K562 (cell line): Measurements from ENCODE around the gene RGS19. TPM values are rescaled to one million over a fixed set of nuclear protein-coding genes. Genes with fewer than 3 reads are reported as not detected.

Source experiments
- ATAC-seq: fragments of 200-7000 bp; cut with Tn5 transposase; 3 replicates; pipeline ENCODE4 v1.9.1; 2020; ENCODE audit warnings: moderate library complexity
- BruUV-seq: library from RNA; stranded (reverse); fragments of 400-500 nt; replicated peaks from 2 replicates; lab custom pipeline; 2021; lab: Mats Ljungman, UMichigan
- CTCF ChIA-PET: fragments of 300-600 bp; formaldehyde crosslinking; extraction: SDS; loops from one replicate; lab custom pipeline; 2021; ENCODE audit warnings: low intra/inter-chr PET ratio; lab: Yijun Ruan, JAX
- POLR2A ChIA-PET: fragments of 300-600, 350-650 bp; sonication (Branson Sonifier 250); formaldehyde crosslinking; extraction: SDS; loops from one replicate; lab custom pipeline; 2021; ENCODE audit warnings: antibody characterized with exemption, inconsistent platforms; lab: Yijun Ruan, JAX
- DNase-seq, 4 experiments: peaks; one replicate each; pipeline versions ENCODE4 v3.0.0 to v3.0.0-alpha.2; 2011 to 2018; ENCODE audit warnings: low spot score in 3 of 4, mixed read lengths in 3 of 4; ENCODE audit errors: extremely low read depth in 1 of 4
- FAIRE-seq: peaks from 2 replicates; lab custom pipeline; 2011; peaks lifted over from hg19 to GRCh38; lab: Jason Lieb, UNC
- H2AFZ ChIP-seq: 2 replicates; pipeline ENCODE4 v1.6.0; 2011; ENCODE audit warnings: low read depth, low read length, control low read depth, inconsistent platforms
- H3K27ac ChIP-seq: fragments of 200-600 bp; 3 replicates; pipeline ENCODE4 v1.8.0; 2011; ENCODE audit warnings: low read depth, mild to moderate bottlenecking, control low read depth, inconsistent platforms, low read length, moderate library complexity, mixed read lengths; ENCODE audit errors: extremely low read depth
- H3K27me3 ChIP-seq, 2 experiments: fragments of 300-600 bp in 1 of 2; 2 replicates in 1 of 2; 3 replicates in 1 of 2; pipeline versions ENCODE4 v1.6.0 to v1.8.0; 2011; ENCODE audit warnings: inconsistent platforms in 2 of 2, low read length in 2 of 2, mild to moderate bottlenecking in 1 of 2, mixed read lengths in 1 of 2, moderate library complexity in 1 of 2; ENCODE audit not compliant: control insufficient read depth in 2 of 2, insufficient read depth in 2 of 2
- H3K36me3 ChIP-seq: fragments of 300-600 bp; 3 replicates; pipeline ENCODE4 v1.8.0; 2011; ENCODE audit warnings: mild to moderate bottlenecking, low read length, inconsistent platforms; ENCODE audit not compliant: control insufficient read depth, insufficient read depth
- H3K4me1 ChIP-seq, 2 experiments: fragments of 200-600 bp in 1 of 2; replicated peaks in 1 of 2; 2 replicates in 1 of 2; 3 replicates in 1 of 2; pipeline versions ENCODE4 v1.5.1 to v1.8.0; 2011; ENCODE audit warnings: inconsistent platforms in 2 of 2, low read length in 2 of 2, mild to moderate bottlenecking in 1 of 2, mixed read lengths in 1 of 2, moderate library complexity in 1 of 2; ENCODE audit not compliant: control insufficient read depth in 2 of 2, insufficient read depth in 2 of 2
- H3K4me2 ChIP-seq: 2 replicates; pipeline ENCODE4 v1.6.1; 2011; ENCODE audit warnings: low read length, control low read depth, inconsistent platforms, mixed read lengths; ENCODE audit not compliant: insufficient read depth
- H3K4me3 ChIP-seq: fragments of 200-600 bp; sonication (generic), shearing (Covaris generic); 2 replicates; pipeline ENCODE4 v1.5.1; 2016; ENCODE audit warnings: control low read depth, inconsistent platforms
- H3K79me2 ChIP-seq: fragments of 200-600 bp; 3 replicates; pipeline ENCODE4 v1.8.0; 2011; ENCODE audit warnings: low read length, inconsistent platforms; ENCODE audit not compliant: control insufficient read depth, insufficient read depth
- H3K9ac ChIP-seq, 2 experiments: 2 replicates each; pipeline versions ENCODE4 v1.6.0 to v1.6.1; 2011; ENCODE audit warnings: low read depth in 2 of 2, low read length in 2 of 2, control low read depth in 1 of 2, inconsistent platforms in 1 of 2, mild to moderate bottlenecking in 1 of 2, mixed read lengths in 1 of 2; ENCODE audit not compliant: insufficient read depth in 1 of 2
- H3K9me1 ChIP-seq: one replicate; pipeline ENCODE4 v1.6.0; 2011; ENCODE audit warnings: inconsistent platforms, mild to moderate bottlenecking, low read length, moderate library complexity; ENCODE audit not compliant: control insufficient read depth, insufficient read depth
- H3K9me3 ChIP-seq: replicated peaks from 2 replicates; pipeline ENCODE4 v1.5.1; 2011; ENCODE audit warnings: low read depth, low read length, inconsistent platforms; ENCODE audit not compliant: control insufficient read depth, insufficient read depth
- H4K20me1 ChIP-seq: replicated peaks from 2 replicates; pipeline ENCODE4 v1.6.1; 2011; ENCODE audit warnings: low read length, inconsistent platforms, mixed read lengths; ENCODE audit not compliant: control insufficient read depth, insufficient read depth
- CAMTA2 ChIP-seq: fragments of 250-450 bp; sonication (Bioruptor Pico); conservative IDR thresholded peaks from 2 replicates; pipeline ENCODE4 v1.5.1; 2022
- PHTF2 ChIP-seq: fragments of 250-450 bp; sonication (Bioruptor Pico); IDR thresholded peaks from 2 replicates; pipeline ENCODE4 v1.5.0; 2021; ENCODE audit warnings: mild to moderate bottlenecking
- ZNF316 ChIP-seq: fragments of 450-650 bp; IDR thresholded peaks from 2 replicates; pipeline ENCODE4 v1.6.1; 2016
- WGBS: fragments of 100-300 bp; shearing (Covaris generic); methylation state at CpG from one replicate; pipeline ENCODE4 v1.1.6; 2016; ENCODE audit warnings: low coverage, mixed read lengths; ENCODE audit not compliant: insufficient coverage; ENCODE audit errors: missing lambda C conversion rate; 5-methylcytosine and 5-hydroxymethylcytosine counted together
- in situ Hi-C: fragments of 300-500 bp; cut with MboI; formaldehyde crosslinking; loops from 4 replicates; pipeline ENCODE4 v1.15.0; 2018; ENCODE audit warnings: inconsistent platforms, mixed read lengths
- intact Hi-C: fragments of 100-400 bp; cut with micrococcal nuclease; formaldehyde crosslinking; loops from 2 replicates; pipeline ENCODE4 v1.14.2; 2022
- polyA plus RNA-seq, 8 experiments: library from polyadenylated mRNA; depleted of rRNA in 4 of 8; stranded (reverse) in 5 of 8; unstranded in 3 of 8; fragments of >200 nt; fragmentation: Nextera tagmentation in 2 of 8; fragmentation: Illumina TruSeq in 1 of 8; extraction: Ambion mirVana in 2 of 8; extraction: Trizol in 1 of 8; gene quantifications; 2 replicates each; pipeline versions ENCODE4 v1.2.1 to v1.2.3, GENCODE V29; 2011 to 2014; ENCODE audit warnings: inconsistent platforms in 1 of 8, missing spikeins in 1 of 8
- total RNA-seq, 7 experiments: library from RNA; depleted of rRNA in 6 of 7; stranded (reverse); fragments of >200 nt in 6 of 7; fragmentation: Illumina TruSeq in 2 of 7; extraction: Trizol in 2 of 7; gene quantifications; 2 replicates each; pipeline versions ENCODE4 v1.2.1 to v1.2.3, GENCODE V29; 2011 to 2021; ENCODE audit warnings: low replicate concordance in 1 of 7
- TF ChIP-seq, protein P1 (sequence below), 2 experiments: fragments of 450-650 bp; IDR thresholded peaks; 2 replicates each; pipeline ENCODE4 v1.6.1; 2016

The RGS19 gene
- total and polyA plus RNA-seq, 9 of the 15 experiments (the other 6 are each of a cell fraction or from before 2014, with no cell fraction given): 0.41 to 23.7 (median 14.6) TPM

DNA sequence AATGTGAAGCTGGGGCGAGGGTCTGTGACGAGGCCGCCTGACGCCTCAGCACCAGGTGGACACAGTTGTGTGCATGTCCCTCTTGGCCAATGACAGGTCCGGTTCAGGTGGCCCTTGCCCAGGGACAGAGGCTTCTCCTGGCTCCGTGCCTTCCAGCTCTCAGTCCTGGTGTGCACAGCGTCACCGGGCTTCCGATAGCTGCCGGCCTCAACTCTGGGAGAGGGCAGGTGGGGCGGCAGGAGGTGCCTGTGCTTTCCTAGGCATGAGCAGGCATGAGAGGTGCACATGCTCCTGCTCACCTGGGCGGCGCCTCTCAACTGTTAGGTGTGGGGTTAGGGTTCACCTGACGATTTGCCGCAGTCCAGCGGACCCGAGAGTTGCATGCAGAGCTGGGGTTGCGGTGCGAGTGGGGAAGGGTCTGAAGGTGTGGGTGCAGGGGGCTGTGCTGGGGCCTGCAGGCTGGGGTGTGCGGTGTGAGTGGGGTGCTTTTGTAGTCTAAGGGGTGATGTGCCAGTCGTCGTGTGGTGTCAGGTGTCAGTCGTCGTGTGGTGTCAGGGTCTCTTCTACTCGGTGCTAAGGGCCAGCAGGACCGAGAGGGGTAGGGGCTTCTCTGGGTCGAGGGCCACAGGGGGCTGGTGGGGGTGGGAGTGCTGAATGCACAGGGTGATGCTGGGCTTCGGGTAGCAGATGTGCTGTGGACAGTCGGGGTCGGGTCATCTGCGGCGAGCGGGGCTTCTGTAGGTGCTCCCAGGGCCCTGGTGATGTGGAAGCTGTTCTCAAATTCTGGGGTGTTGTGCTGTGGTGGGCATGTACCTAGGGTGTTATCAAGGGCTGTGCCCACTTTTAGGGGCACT is 26.1 kb downstream of the RGS19 start:
- ChIA-PET CTCF (interaction anchor here (1.1 kb wide), 1 partner anchor 16 kb away, joined by 3 read pairs; no protein-coding TSS in a partner anchor), POLR2A (interaction anchor here (0.7 to 1.7 kb wide), 5 partner anchors 9 to 221 kb away, joined by 3 to 10 read pairs (median 3); partner anchors contain the start of gene TCEA2)
- BruUV-seq: no TSS peak
- peaks cover 6% of the 10 kb centered on the region; the same call in 2 of the 3 replicates for H3K79me2 ChIP-seq
- in situ Hi-C loops (no loop called here), intact Hi-C loops (loop anchor here (5.0 kb wide), 1 partner anchor 76 kb away; the partner anchor contains the start of gene SAMD10)
- ATAC-seq (no peak), DNase-seq (no peak), FAIRE-seq (no peak)
- peak overlapping the region in 1 of 2 experiments; percentile 90; a peak in 2 of 4 replicates for H3K9ac ChIP-seq
- no peak overlapping the region for H3K4me2 ChIP-seq
- no peaks in the 10 kb centered on the region for H4K20me1 ChIP-seq
- H3K9me3 ChIP-seq: no peaks in the 10 kb centered on the region
- H3K4me3 ChIP-seq: no peak overlapping the region
- H3K27ac ChIP-seq: no peak overlapping the region; the same call in 2 of the 3 replicates
- peaks cover 29 to 91% of the 10 kb centered on the region in 2 experiments for H3K4me1 ChIP-seq
- WGBS: 82% methylated on average over 31 of the region's 33 CpGs
- H3K9me1 ChIP-seq: no peaks in the 10 kb centered on the region
- TF ChIP-seq ZNF316: no peak
- no peak for TF ChIP-seq PHTF2 (CRISPR knock-in tag)
- TF ChIP-seq CAMTA2: no peak
- TF ChIP-seq, protein P1, sequence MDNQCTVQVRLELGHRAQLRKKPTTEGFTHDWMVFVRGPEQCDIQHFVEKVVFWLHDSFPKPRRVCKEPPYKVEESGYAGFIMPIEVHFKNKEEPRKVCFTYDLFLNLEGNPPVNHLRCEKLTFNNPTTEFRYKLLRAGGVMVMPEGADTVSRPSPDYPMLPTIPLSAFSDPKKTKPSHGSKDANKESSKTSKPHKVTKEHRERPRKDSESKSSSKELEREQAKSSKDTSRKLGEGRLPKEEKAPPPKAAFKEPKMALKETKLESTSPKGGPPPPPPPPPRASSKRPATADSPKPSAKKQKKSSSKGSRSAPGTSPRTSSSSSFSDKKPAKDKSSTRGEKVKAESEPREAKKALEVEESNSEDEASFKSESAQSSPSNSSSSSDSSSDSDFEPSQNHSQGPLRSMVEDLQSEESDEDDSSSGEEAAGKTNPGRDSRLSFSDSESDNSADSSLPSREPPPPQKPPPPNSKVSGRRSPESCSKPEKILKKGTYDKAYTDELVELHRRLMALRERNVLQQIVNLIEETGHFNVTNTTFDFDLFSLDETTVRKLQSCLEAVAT (IDR thresholded peaks at IDR 0.05): peak in 1 of 2 experiments; percentile 83; a peak in 2 of 4 replicates
- no peaks in the 10 kb centered on the region for H3K36me3 ChIP-seq
- H2AFZ ChIP-seq: 0 out of 2 replicates have a peak overlapping the region, but pooled peaks have one; percentile 84
- H3K27me3 ChIP-seq: no peaks in the 10 kb centered on the region
